Measurements from ENCODE around the gene MICAL3.

The MICAL3 gene

GRCh38 chr22:17969701-17970113 lies 54.7 kb downstream of the MICAL3 start:
- no peak for DNase-seq

- no peak for DNase-seq
Measured at GRCh38 chr22:17968126-17968525, 56.2 kb downstream of the MICAL3 start.

- no peak for DNase-seq
Measured at GRCh38 chr22:17966403-17966717, 58.0 kb downstream of the MICAL3 start.

- DNase-seq = no peak
Measured at GRCh38 chr22:17965538-17966402, 58.6 kb downstream of the MICAL3 start.

GRCh38 chr22:17964643-17965042 lies 59.7 kb downstream of the MICAL3 start:
- no peak for DNase-seq

GRCh38 chr22:17964156-17964555 lies 60.2 kb downstream of the MICAL3 start:
- no peak for DNase-seq

GRCh38 chr22:17963015-17963414 lies 61.3 kb downstream of the MICAL3 start:
- DNase-seq = no peak

- DNase-seq = no peak
Measured at GRCh38 chr22:17962168-17962567, 62.2 kb downstream of the MICAL3 start.

- no peak for DNase-seq
Measured at GRCh38 chr22:17961446-17961729, 63.0 kb downstream of the MICAL3 start.

GRCh38 chr22:17960695-17961445 lies 63.5 kb downstream of the MICAL3 start:
- no peak for DNase-seq

- no peak for DNase-seq
Measured at GRCh38 chr22:17960011-17960410, 64.3 kb downstream of the MICAL3 start.

GRCh38 chr22:17958166-17958565 lies 66.2 kb downstream of the MICAL3 start:
- DNase-seq = no peak

- no peak for DNase-seq
Measured at GRCh38 chr22:17957693-17958092, 66.7 kb downstream of the MICAL3 start.

GRCh38 chr22:17957204-17957603 lies 67.2 kb downstream of the MICAL3 start:
- DNase-seq = no peak

- no peak for DNase-seq
Measured at GRCh38 chr22:17956630-17957029, 67.7 kb downstream of the MICAL3 start.

- no peak for DNase-seq
Measured at GRCh38 chr22:17955590-17956379, 68.6 kb downstream of the MICAL3 start.

GRCh38 chr22:17954860-17955587 lies 69.3 kb downstream of the MICAL3 start:
- no peak for DNase-seq

- DNase-seq = no peak
Measured at GRCh38 chr22:17954200-17954859, 70.0 kb downstream of the MICAL3 start.

GRCh38 chr22:17953147-17953546 lies 71.2 kb downstream of the MICAL3 start:
- no peak for DNase-seq

- no peak for DNase-seq
Measured at GRCh38 chr22:17952273-17952801, 72.0 kb downstream of the MICAL3 start.

- no peak for DNase-seq
Measured at GRCh38 chr22:17951315-17951714, 73.0 kb downstream of the MICAL3 start.

GRCh38 chr22:17950651-17951214 lies 73.6 kb downstream of the MICAL3 start:
- no peak for DNase-seq
